ENCODE data around the gene FRRS1L.

The FRRS1L gene

GRCh38 chr9:109166771-109167601 is at the start of gene FRRS1L:
Gene FRRS1L, minus strand, starts transcription at chr9:109167249. Its CDS starts 111 bp downstream, at chr9:109167138.
- in situ Hi-C loops (cut with HindIII; ENCODE audit: low sequenced_read_pairs), result no loop called here

- in situ Hi-C loops (cut with HindIII; ENCODE audit: low sequenced_read_pairs), result no loop called here
Observed at GRCh38 chr9:109214414-109214813, 47.4 kb upstream of the FRRS1L start.

GRCh38 chr9:109213285-109214121 is 46.5 kb upstream of the FRRS1L start:
- in situ Hi-C loops (cut with HindIII; ENCODE audit: low sequenced_read_pairs), result no loop called here

- in situ Hi-C loops (cut with HindIII; ENCODE audit: low sequenced_read_pairs), result no loop called here
Observed at GRCh38 chr9:109212768-109213167, 45.7 kb upstream of the FRRS1L start.

- in situ Hi-C loops (cut with HindIII; ENCODE audit: low sequenced_read_pairs), result no loop called here
Observed at GRCh38 chr9:109206670-109207069, 39.6 kb upstream of the FRRS1L start.

GRCh38 chr9:109205526-109205925 is 38.5 kb upstream of the FRRS1L start:
- in situ Hi-C loops (cut with HindIII; ENCODE audit: low sequenced_read_pairs), result no loop called here

GRCh38 chr9:109203761-109204360 is 36.8 kb upstream of the FRRS1L start:
- in situ Hi-C loops (cut with HindIII; ENCODE audit: low sequenced_read_pairs), result no loop called here

- in situ Hi-C loops (cut with HindIII; ENCODE audit: low sequenced_read_pairs), result no loop called here
Observed at GRCh38 chr9:109199676-109200075, 32.6 kb upstream of the FRRS1L start.

GRCh38 chr9:109198736-109199382 is 31.8 kb upstream of the FRRS1L start:
- in situ Hi-C loops (cut with HindIII; ENCODE audit: low sequenced_read_pairs), result no loop called here

- in situ Hi-C loops (cut with HindIII; ENCODE audit: low sequenced_read_pairs), result no loop called here
Observed at GRCh38 chr9:109193974-109194556, 27.0 kb upstream of the FRRS1L start.

GRCh38 chr9:109192732-109193361 is 25.8 kb upstream of the FRRS1L start:
- in situ Hi-C loops (cut with HindIII; ENCODE audit: low sequenced_read_pairs), result no loop called here

- in situ Hi-C loops (cut with HindIII; ENCODE audit: low sequenced_read_pairs), result no loop called here
Observed at GRCh38 chr9:109191746-109192145, 24.7 kb upstream of the FRRS1L start.

GRCh38 chr9:109190151-109190550 is 23.1 kb upstream of the FRRS1L start:
- in situ Hi-C loops (cut with HindIII; ENCODE audit: low sequenced_read_pairs), result no loop called here

GRCh38 chr9:109186857-109187520 is 19.9 kb upstream of the FRRS1L start:
- in situ Hi-C loops (cut with HindIII; ENCODE audit: low sequenced_read_pairs), result no loop called here

GRCh38 chr9:109182940-109183798 is 16.1 kb upstream of the FRRS1L start:
- in situ Hi-C loops (cut with HindIII; ENCODE audit: low sequenced_read_pairs), result no loop called here

GRCh38 chr9:109182550-109182939 is 15.5 kb upstream of the FRRS1L start:
- in situ Hi-C loops (cut with HindIII; ENCODE audit: low sequenced_read_pairs), result no loop called here

- in situ Hi-C loops (cut with HindIII; ENCODE audit: low sequenced_read_pairs), result no loop called here
Observed at GRCh38 chr9:109181284-109181683, 14.2 kb upstream of the FRRS1L start.

- in situ Hi-C loops (cut with HindIII; ENCODE audit: low sequenced_read_pairs), result no loop called here
Observed at GRCh38 chr9:109179801-109180523, 12.9 kb upstream of the FRRS1L start.
